GM18505 (cell line): Measurements from ENCODE around the gene RASGRF1.

ENCODE experiments used
- ATAC-seq: cut with Tn5 transposase; IDR thresholded peaks from one replicate; pipeline ENCODE4 v1.9.1; 2021; ENCODE audit not compliant: unreplicated experiment
- POLR2A ChIP-seq: IDR thresholded peaks from 4 replicates; pipeline ENCODE4 v1.6.1; 2011; ENCODE audit warnings: borderline replicate concordance; ENCODE audit not compliant: insufficient read depth, insufficient read length; ENCODE audit errors: extremely low read depth

RASGRF1 gene

GRCh38 chr15:79089331-79089889 is 1.2 kb downstream of the RASGRF1 start:
- no peak for ATAC-seq
- no peak for TF ChIP-seq POLR2A

- no peak for TF ChIP-seq POLR2A
- no peak for ATAC-seq
Observed at GRCh38 chr15:79088426-79089205, 2.0 kb downstream of the RASGRF1 start.

- TF ChIP-seq POLR2A = no peak
Observed at GRCh38 chr15:79086814-79087213, 3.8 kb downstream of the RASGRF1 start.

GRCh38 chr15:79084308-79084968 is 6.1 kb downstream of the RASGRF1 start:
- TF ChIP-seq POLR2A = no peak
- no peak for ATAC-seq

More at GRCh38 chr15:79086814-79087213, 3.8 kb downstream of the RASGRF1 start:
- no peak for ATAC-seq

- TF ChIP-seq POLR2A = no peak
- no peak for ATAC-seq
Observed at GRCh38 chr15:79083154-79083553, 7.4 kb downstream of the RASGRF1 start.

GRCh38 chr15:79082363-79083070 is 8.1 kb downstream of the RASGRF1 start:
- no peak for TF ChIP-seq POLR2A

GRCh38 chr15:79078763-79079410 is 11.7 kb downstream of the RASGRF1 start:
- TF ChIP-seq POLR2A = no peak
- ATAC-seq = no peak

More at GRCh38 chr15:79082363-79083070, 8.1 kb downstream of the RASGRF1 start:
- ATAC-seq = no peak

GRCh38 chr15:79078003-79078402 is 12.6 kb downstream of the RASGRF1 start:
- no peak for TF ChIP-seq POLR2A
- ATAC-seq = no peak

GRCh38 chr15:79076661-79077060 is 13.9 kb downstream of the RASGRF1 start:
- TF ChIP-seq POLR2A = no peak
- ATAC-seq = no peak

GRCh38 chr15:79075256-79075655 is 15.3 kb downstream of the RASGRF1 start:
- ATAC-seq = no peak
- TF ChIP-seq POLR2A = no peak

- TF ChIP-seq POLR2A = no peak
- ATAC-seq = no peak
Observed at GRCh38 chr15:79073336-79073735, 17.2 kb downstream of the RASGRF1 start.

- no peak for ATAC-seq
- no peak for TF ChIP-seq POLR2A
Observed at GRCh38 chr15:79071901-79072300, 18.7 kb downstream of the RASGRF1 start.

GRCh38 chr15:79068790-79069189 is 21.8 kb downstream of the RASGRF1 start:
- no peak for ATAC-seq
- no peak for TF ChIP-seq POLR2A
